ENCODE results near the gene OR5B21.

OR5B21 gene

DNA sequence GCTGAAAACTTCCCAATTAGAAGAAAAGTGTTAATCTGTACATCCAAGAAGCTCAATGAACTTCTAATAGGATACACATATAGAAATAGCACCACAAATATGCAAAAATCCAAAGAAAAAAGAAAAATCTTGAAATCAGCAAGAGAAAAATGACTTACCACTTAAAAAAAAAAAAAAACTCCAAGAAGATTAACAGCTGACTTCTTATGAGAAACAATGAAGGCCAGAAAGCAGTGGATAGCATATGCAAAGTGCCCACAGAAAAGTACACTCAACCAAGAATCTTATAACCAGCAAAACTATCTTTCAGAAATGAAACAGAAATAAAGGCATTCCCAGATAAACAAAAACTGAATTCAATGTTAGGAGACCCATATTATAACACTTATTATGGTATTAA lies 36.0 kb downstream of the OR5B21 start:
- no peaks in the 10 kb centered on the region for H3K36me3 ChIP-seq (ENCODE audit: control insufficient read depth in 4 of 4, insufficient read depth in 4 of 4, low read length in 3 of 4)
- H3K4me3 ChIP-seq (ENCODE audit: control insufficient read depth in 1 of 7, extremely low read depth in 1 of 7, insufficient read depth in 4 of 7, low read depth in 2 of 7, low read length in 6 of 7): no peak overlapping the region
- CTCF ChIA-PET: no interaction called here
- no peak overlapping the region for H3K27ac ChIP-seq (ENCODE audit: insufficient read depth in 1 of 2, low read depth in 1 of 2, low read length in 2 of 2, poor library complexity in 1 of 2, severe bottlenecking in 2 of 2)
- peaks cover 3 to 18% (median 5%) of the 10 kb centered on the region in 5 experiments for H3K9me3 ChIP-seq (ENCODE audit: control extremely low read depth in 1 of 5, control insufficient read depth in 4 of 5, insufficient read depth in 2 of 5, low read depth in 1 of 5, low read length in 4 of 5)
- POLR2A ChIA-PET: no interaction called here
- peak in 2 of 3 donors; percentile 8 to 13 for DNase-seq
- no peaks in the 10 kb centered on the region for H3K27me3 ChIP-seq (replicated peaks in 2 of 5; ENCODE audit: control insufficient read depth in 4 of 5, insufficient read depth in 5 of 5, low read length in 4 of 5)
- H3K4me1 ChIP-seq (ENCODE audit: control extremely low read depth in 1 of 4, control insufficient read depth in 4 of 4, insufficient read depth in 4 of 4, low read length in 3 of 4): no peaks in the 10 kb centered on the region

DNA sequence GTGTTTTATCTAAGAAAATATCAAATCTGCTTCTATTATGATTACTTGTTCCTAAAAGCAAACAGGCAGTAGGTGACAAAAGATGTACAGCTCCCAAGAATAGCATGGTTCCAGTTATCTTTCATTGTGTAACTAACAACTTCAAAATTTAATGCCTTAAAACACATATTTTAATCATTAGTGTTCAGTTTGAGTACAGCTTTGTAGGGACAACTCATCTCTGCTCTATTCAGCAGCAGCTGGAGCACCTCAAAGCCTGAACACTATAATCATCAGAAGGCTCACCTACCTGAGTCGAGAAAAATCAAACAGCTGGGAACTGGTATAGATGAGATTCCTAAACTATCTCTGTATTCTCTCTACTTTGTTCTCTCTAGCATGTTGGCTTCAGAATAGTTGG lies 41.6 kb downstream of the OR5B21 start:
- no peaks in the 10 kb centered on the region for H3K36me3 ChIP-seq (ENCODE audit: control insufficient read depth in 4 of 4, insufficient read depth in 4 of 4, low read length in 3 of 4)
- CTCF ChIA-PET: no interaction called here
- no peaks in the 10 kb centered on the region for H3K4me1 ChIP-seq (ENCODE audit: control extremely low read depth in 1 of 4, control insufficient read depth in 4 of 4, insufficient read depth in 4 of 4, low read length in 3 of 4)
- peaks cover 0 to 9% (median 3%) of the 10 kb centered on the region in 5 experiments for H3K9me3 ChIP-seq (ENCODE audit: control extremely low read depth in 1 of 5, control insufficient read depth in 4 of 5, insufficient read depth in 2 of 5, low read depth in 1 of 5, low read length in 4 of 5)
- no peak for DNase-seq
- POLR2A ChIA-PET: interaction anchor here (0.8 kb wide), 1 partner anchor 13 kb away, joined by 3 read pairs; no protein-coding TSS in a partner anchor
- H3K27ac ChIP-seq (ENCODE audit: insufficient read depth in 1 of 2, low read depth in 1 of 2, low read length in 2 of 2, poor library complexity in 1 of 2, severe bottlenecking in 2 of 2): no peak overlapping the region
- H3K27me3 ChIP-seq (replicated peaks in 2 of 5; ENCODE audit: control insufficient read depth in 4 of 5, insufficient read depth in 5 of 5, low read length in 4 of 5): no peaks in the 10 kb centered on the region
- WGBS (ENCODE audit: insufficient coverage): 100% methylated on average over 1 of the region's 1 CpG
- no peak overlapping the region for H3K4me3 ChIP-seq (ENCODE audit: control insufficient read depth in 1 of 7, extremely low read depth in 1 of 7, insufficient read depth in 4 of 7, low read depth in 2 of 7, low read length in 6 of 7)

- peaks cover 0 to 5% (median 1%) of the 10 kb centered on the region in 5 experiments for H3K9me3 ChIP-seq (ENCODE audit: control extremely low read depth in 1 of 5, control insufficient read depth in 4 of 5, insufficient read depth in 2 of 5, low read depth in 1 of 5, low read length in 4 of 5)
- H3K4me1 ChIP-seq (ENCODE audit: control extremely low read depth in 1 of 4, control insufficient read depth in 4 of 4, insufficient read depth in 4 of 4, low read length in 3 of 4): no peaks in the 10 kb centered on the region
- no peak overlapping the region for H3K4me3 ChIP-seq (ENCODE audit: control insufficient read depth in 1 of 7, extremely low read depth in 1 of 7, insufficient read depth in 4 of 7, low read depth in 2 of 7, low read length in 6 of 7)
- CTCF ChIA-PET: no interaction called here
- no peak overlapping the region for H3K27ac ChIP-seq (ENCODE audit: insufficient read depth in 1 of 2, low read depth in 1 of 2, low read length in 2 of 2, poor library complexity in 1 of 2, severe bottlenecking in 2 of 2)
- 69% methylated on average over 2 of the region's 3 CpGs for WGBS (ENCODE audit: insufficient coverage)
- H3K36me3 ChIP-seq (ENCODE audit: control insufficient read depth in 4 of 4, insufficient read depth in 4 of 4, low read length in 3 of 4): no peaks in the 10 kb centered on the region
- POLR2A ChIA-PET: no interaction called here
- DNase-seq: no peak
- no peaks in the 10 kb centered on the region for H3K27me3 ChIP-seq (replicated peaks in 2 of 5; ENCODE audit: control insufficient read depth in 4 of 5, insufficient read depth in 5 of 5, low read length in 4 of 5)
These were observed 42.2 kb downstream of the OR5B21 start for GRCh38 chr11:58465690-58466089.
